Neural progenitor cell (in vitro differentiated cells): ENCODE measurements around the gene GCNT4. TPM values are rescaled to one million over a fixed set of nuclear protein-coding genes. Genes with fewer than 3 reads are reported as not detected.
A peak's percentile ranks its signal among the peaks of the same experiment; 100 is the strongest.
"Not testable (repeated sequence)": the region's sequence is repeated elsewhere in the genome, so short reads cannot be mapped to it uniquely, and the experiment has no call there.

Source experiments
- DNase-seq: peaks from one replicate; pipeline ENCODE4 v3.0.0-alpha.2; 2016; ENCODE audit warnings: low spot score
- H2AFZ ChIP-seq: fragments of 200-600 bp; sonication (generic); replicated peaks from 2 replicates; pipeline ENCODE4 v1.6.1; 2016; ENCODE audit warnings: antibody characterized with exemption
- H3F3A ChIP-seq: fragments of 200-600 bp; sonication (generic); 2 replicates; pipeline ENCODE4 v1.6.1; 2016; ENCODE audit warnings: antibody characterized with exemption, low read depth
- H3K27ac ChIP-seq: fragments of 200-600 bp; sonication (generic); 2 replicates; pipeline ENCODE4 v1.5.1; 2016; ENCODE audit warnings: mild to moderate bottlenecking
- H3K27me3 ChIP-seq: fragments of 200-600 bp; sonication (generic); 2 replicates; pipeline ENCODE4 v1.6.1; 2016; ENCODE audit warnings: mild to moderate bottlenecking, moderate library complexity
- H3K36me3 ChIP-seq: fragments of 200-600 bp; sonication (generic); 2 replicates; pipeline ENCODE4 v1.5.1; 2016
- H3K4me1 ChIP-seq: fragments of 200-600 bp; sonication (generic); 2 replicates; pipeline ENCODE4 v1.6.1; 2016; ENCODE audit warnings: mixed run types
- H3K4me2 ChIP-seq: fragments of 200-600 bp; sonication (generic); 2 replicates; pipeline ENCODE4 v1.6.1; 2016
- H3K4me3 ChIP-seq: fragments of 200-600 bp; sonication (generic); 2 replicates; pipeline ENCODE4 v1.5.1; 2016
- H3K79me2 ChIP-seq: fragments of 200-600 bp; sonication (generic); 2 replicates; pipeline ENCODE4 v1.6.1; 2016; ENCODE audit warnings: low read depth
- H3K9ac ChIP-seq: fragments of 200-600 bp; sonication (generic); 2 replicates; pipeline ENCODE4 v1.6.1; 2016
- H3K9me3 ChIP-seq: fragments of 200-600 bp; sonication (generic); 2 replicates; pipeline ENCODE4 v1.5.1; 2016; ENCODE audit warnings: low read depth
- H4K20me1 ChIP-seq: fragments of 200-600 bp; sonication (generic); 2 replicates; pipeline ENCODE4 v1.6.1; 2016; ENCODE audit warnings: low read depth
- H3K27ac Mint-ChIP-seq: 3 replicates; pipeline ENCODE4 v1.8.0; 2021; ENCODE audit warnings: mixed read lengths
- H3K27me3 Mint-ChIP-seq: 2 replicates; pipeline ENCODE4 v1.8.0; 2022; ENCODE audit warnings: low read depth, mild to moderate bottlenecking, inconsistent platforms, moderate library complexity, mixed read lengths; ENCODE audit not compliant: insufficient read depth
- H3K36me3 Mint-ChIP-seq: 3 replicates; pipeline ENCODE4 v1.8.0; 2021; ENCODE audit warnings: mixed read lengths
- H3K4me1 Mint-ChIP-seq: 3 replicates; pipeline ENCODE4 v1.8.0; 2021; ENCODE audit warnings: mixed read lengths
- H3K4me3 Mint-ChIP-seq: 3 replicates; pipeline ENCODE4 v1.8.0; 2021; ENCODE audit warnings: mild to moderate bottlenecking, moderate library complexity, mixed read lengths
- H3K9me3 Mint-ChIP-seq: 3 replicates; pipeline ENCODE4 v1.8.0; 2020; ENCODE audit warnings: mixed read lengths
- EZH2 ChIP-seq: fragments of 200-600 bp; sonication (generic); IDR thresholded peaks from 2 replicates; pipeline ENCODE4 v1.6.1; 2017; ENCODE audit warnings: antibody characterized with exemption, mild to moderate bottlenecking, moderate library complexity
- EZH2phosphoT487 ChIP-seq: fragments of 200-600 bp; sonication (generic); IDR thresholded peaks from 2 replicates; pipeline ENCODE4 v1.6.1; 2017; ENCODE audit warnings: antibody characterized with exemption
- total RNA-seq: library from RNA; depleted of rRNA; stranded (reverse); fragments of >200 nt; gene quantifications from 2 replicates; pipeline ENCODE4 v1.2.3, GENCODE V29; 2015; ENCODE audit warnings: low replicate concordance
- TF ChIP-seq, protein P1 (sequence below): fragments of 200-600 bp; sonication (generic); IDR thresholded peaks from 2 replicates; pipeline ENCODE4 v1.5.1; 2017; ENCODE audit warnings: antibody characterized with exemption, mild to moderate bottlenecking

Gene GCNT4, protein sequence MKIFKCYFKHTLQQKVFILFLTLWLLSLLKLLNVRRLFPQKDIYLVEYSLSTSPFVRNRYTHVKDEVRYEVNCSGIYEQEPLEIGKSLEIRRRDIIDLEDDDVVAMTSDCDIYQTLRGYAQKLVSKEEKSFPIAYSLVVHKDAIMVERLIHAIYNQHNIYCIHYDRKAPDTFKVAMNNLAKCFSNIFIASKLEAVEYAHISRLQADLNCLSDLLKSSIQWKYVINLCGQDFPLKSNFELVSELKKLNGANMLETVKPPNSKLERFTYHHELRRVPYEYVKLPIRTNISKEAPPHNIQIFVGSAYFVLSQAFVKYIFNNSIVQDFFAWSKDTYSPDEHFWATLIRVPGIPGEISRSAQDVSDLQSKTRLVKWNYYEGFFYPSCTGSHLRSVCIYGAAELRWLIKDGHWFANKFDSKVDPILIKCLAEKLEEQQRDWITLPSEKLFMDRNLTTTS
- total RNA-seq = 0.17 and 0.25 TPM in 2 replicates

DNA sequence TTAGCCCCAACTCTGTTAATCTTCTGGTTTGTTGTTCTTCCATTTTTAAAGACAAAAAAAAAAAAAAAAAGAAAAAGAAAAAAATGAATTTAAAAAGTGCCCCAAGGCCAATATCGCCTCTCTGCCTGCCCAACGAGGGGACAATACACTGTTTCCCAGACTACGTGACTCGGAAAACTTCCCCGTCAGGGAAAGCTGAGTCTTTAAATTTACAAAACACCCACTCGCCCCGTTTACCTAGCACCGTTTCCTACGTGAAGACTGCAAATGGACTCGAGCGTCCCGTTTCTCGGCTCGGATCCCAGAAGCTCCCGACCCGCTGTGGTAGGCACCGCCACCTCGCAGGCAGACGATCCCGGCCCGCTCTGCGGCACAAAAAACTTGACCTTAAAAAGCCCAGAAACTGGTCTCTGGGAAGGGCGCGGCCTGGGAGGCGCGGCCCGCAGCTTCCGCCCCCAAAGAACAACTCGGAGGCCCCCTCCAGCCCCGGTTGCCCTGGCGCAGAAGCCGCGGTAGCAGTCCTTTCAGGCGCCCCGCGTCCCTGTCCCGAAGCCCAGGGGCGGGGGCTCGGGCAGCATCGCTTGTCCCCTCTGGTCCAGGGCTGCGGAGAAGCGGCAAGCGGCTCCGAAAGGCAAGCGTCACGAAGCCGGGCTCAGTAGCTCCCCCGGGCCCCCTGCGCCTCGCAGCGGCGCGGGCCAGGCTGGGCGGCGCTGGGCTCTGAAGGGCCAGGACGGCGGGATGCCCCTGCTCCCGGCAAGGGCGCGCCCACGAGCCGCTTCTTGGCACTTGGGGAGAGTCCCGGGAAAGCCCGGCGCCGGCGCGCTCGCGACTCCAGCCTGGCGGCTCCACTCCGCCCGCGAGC is at the start of gene GCNT4:
GCNT4 (minus strand) TSS at position 367 of the 862 bp plus-strand sequence. CDS start 22,521 bp downstream, outside the sequence.
- H3F3A ChIP-seq = peaks cover 29% of the 10 kb centered on the region
- Mint-ChIP-seq H3K9me3 (no peaks in the 10 kb centered on the region), H3K4me3 (peak within 1 kb of the TSS; percentile 95), H3K27me3 (peaks cover 13% of the 10 kb centered on the region), H3K4me1 (peaks cover 39% of the 10 kb centered on the region), H3K27ac (peak within 1 kb of the TSS; percentile 70), H3K36me3 (no peaks in the 10 kb centered on the region)
- no peaks in the 10 kb centered on the region for H3K36me3 ChIP-seq
- H2AFZ ChIP-seq = peak within 1 kb of the TSS; percentile 93
- peak within 1 kb of the TSS; percentile 84 for H3K4me2 ChIP-seq
- H3K27me3 ChIP-seq = peaks cover 52% of the 10 kb centered on the region
- peaks cover 15% of the 10 kb centered on the region for H3K4me1 ChIP-seq
- H3K27ac ChIP-seq = no peak within 1 kb of the TSS
- no peak within 1 kb of the TSS for H3K9ac ChIP-seq
- H3K79me2 ChIP-seq = no peaks in the 10 kb centered on the region
- H3K9me3 ChIP-seq = no peaks in the 10 kb centered on the region
- H3K4me3 ChIP-seq = peak within 1 kb of the TSS; percentile 75
- peaks cover 7% of the 10 kb centered on the region for H4K20me1 ChIP-seq
- TF ChIP-seq EZH2 (peak; percentile 78), EZH2phosphoT487 (peak; percentile 67)
- TF ChIP-seq, protein P1, sequence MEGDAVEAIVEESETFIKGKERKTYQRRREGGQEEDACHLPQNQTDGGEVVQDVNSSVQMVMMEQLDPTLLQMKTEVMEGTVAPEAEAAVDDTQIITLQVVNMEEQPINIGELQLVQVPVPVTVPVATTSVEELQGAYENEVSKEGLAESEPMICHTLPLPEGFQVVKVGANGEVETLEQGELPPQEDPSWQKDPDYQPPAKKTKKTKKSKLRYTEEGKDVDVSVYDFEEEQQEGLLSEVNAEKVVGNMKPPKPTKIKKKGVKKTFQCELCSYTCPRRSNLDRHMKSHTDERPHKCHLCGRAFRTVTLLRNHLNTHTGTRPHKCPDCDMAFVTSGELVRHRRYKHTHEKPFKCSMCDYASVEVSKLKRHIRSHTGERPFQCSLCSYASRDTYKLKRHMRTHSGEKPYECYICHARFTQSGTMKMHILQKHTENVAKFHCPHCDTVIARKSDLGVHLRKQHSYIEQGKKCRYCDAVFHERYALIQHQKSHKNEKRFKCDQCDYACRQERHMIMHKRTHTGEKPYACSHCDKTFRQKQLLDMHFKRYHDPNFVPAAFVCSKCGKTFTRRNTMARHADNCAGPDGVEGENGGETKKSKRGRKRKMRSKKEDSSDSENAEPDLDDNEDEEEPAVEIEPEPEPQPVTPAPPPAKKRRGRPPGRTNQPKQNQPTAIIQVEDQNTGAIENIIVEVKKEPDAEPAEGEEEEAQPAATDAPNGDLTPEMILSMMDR = no peak
- DNase-seq = peak; percentile 79

DNA sequence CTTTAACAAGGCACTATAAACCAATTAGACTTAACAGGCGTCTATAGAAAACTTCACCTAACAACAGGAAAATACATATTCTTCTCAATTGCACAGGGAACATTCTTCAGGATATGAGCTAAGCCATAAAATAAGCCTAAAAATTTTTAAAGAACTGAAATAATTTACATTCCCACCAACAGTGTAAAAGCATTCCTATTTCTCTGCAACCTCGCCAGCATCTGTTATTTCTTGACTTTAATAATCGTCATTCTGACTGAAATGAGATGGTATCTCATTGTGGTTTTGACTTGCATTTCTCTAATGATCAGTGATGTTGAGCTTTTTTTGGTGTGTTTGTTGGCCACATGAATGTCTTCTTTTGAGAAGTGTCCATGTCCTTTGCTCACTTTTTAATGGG is 43.6 kb upstream of the GCNT4 start:
- not testable (repeated sequence) for H3K36me3 ChIP-seq, H3K9me3 ChIP-seq, H3K27me3 ChIP-seq, H3K4me3 ChIP-seq, H3K9me3 Mint-ChIP-seq, H2AFZ ChIP-seq, H3K36me3 Mint-ChIP-seq, H3K27ac ChIP-seq, H3K4me3 Mint-ChIP-seq, H3F3A ChIP-seq, H3K4me1 Mint-ChIP-seq, H3K79me2 ChIP-seq, H3K27ac Mint-ChIP-seq, DNase-seq, H3K4me2 ChIP-seq, H3K9ac ChIP-seq, H3K4me1 ChIP-seq, H4K20me1 ChIP-seq, H3K27me3 Mint-ChIP-seq

DNA sequence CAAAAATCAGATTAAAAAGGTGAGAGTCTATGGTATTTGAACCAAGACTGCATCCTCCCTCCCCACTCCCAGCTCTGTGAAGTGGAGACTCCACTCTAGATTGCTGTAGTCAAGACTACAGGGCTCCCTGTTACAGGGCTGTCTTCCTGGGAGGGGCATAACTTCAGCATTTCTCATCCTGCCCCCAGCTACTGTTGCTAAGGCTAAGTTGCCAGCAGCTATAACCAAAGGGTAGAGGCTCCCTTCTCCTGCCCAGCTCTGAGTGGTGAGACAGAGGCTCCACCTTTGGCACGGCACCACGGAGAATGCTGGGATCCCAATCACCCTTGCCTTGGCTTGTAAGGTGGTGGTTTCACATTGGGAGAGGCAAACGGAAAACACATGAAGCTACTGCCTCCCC is 39.2 kb upstream of the GCNT4 start:
- no peaks in the 10 kb centered on the region for H3K36me3 Mint-ChIP-seq
- H3K9me3 ChIP-seq = no peaks in the 10 kb centered on the region
- no peak overlapping the region for H3K4me2 ChIP-seq
- H3K27me3 Mint-ChIP-seq = peaks cover 1% of the 10 kb centered on the region
- H3K9me3 Mint-ChIP-seq = no peaks in the 10 kb centered on the region
- no peak overlapping the region for H3K27ac ChIP-seq
- H3K36me3 ChIP-seq = no peaks in the 10 kb centered on the region
- DNase-seq = no peak
- H3K9ac ChIP-seq = no peak overlapping the region
- H3F3A ChIP-seq = no peaks in the 10 kb centered on the region
- H4K20me1 ChIP-seq = no peaks in the 10 kb centered on the region
- peaks cover 7% of the 10 kb centered on the region for H3K4me1 Mint-ChIP-seq
- no peak overlapping the region for H3K27ac Mint-ChIP-seq
- no peaks in the 10 kb centered on the region for H3K79me2 ChIP-seq
- H2AFZ ChIP-seq = no peak overlapping the region
- no peaks in the 10 kb centered on the region for H3K27me3 ChIP-seq
- no peak for TF ChIP-seq EZH2phosphoT487
- TF ChIP-seq EZH2 = no peak
- TF ChIP-seq, protein P1 = no peak
- no peak overlapping the region for H3K4me3 Mint-ChIP-seq
- no peaks in the 10 kb centered on the region for H3K4me1 ChIP-seq
- no peak overlapping the region for H3K4me3 ChIP-seq
